A673 (cell line): ENCODE measurements around the gene TGM1. TPM values are rescaled to one million over a fixed set of nuclear protein-coding genes. Genes with fewer than 3 reads are reported as not detected.

Source experiments
- BruUV-seq: library from RNA; stranded (reverse); fragments of 400-500 nt; replicated peaks from 2 replicates; lab custom pipeline; 2021; lab: Mats Ljungman, UMichigan
- CTCF ChIA-PET: fragments of 300-600 bp; sonication (Branson Sonifier 250); formaldehyde crosslinking; loops from one replicate; lab custom pipeline; 2022; ENCODE audit warnings: antibody characterized with exemption; lab: Charles Lee
- POLR2A ChIA-PET: fragments of 300-600 bp; sonication (Branson Sonifier 250); formaldehyde crosslinking; loops from one replicate; lab custom pipeline; 2022; ENCODE audit warnings: antibody characterized with exemption; ENCODE audit not compliant: low non-redundant PET; lab: Charles Lee
- DNase-seq: peaks from one replicate; pipeline ENCODE4 v3.0.0-alpha.2; 2015; ENCODE audit warnings: low spot score
- H3K27ac ChIP-seq: fragments of 200-600 bp; sonication (generic); 2 replicates; pipeline ENCODE4 v1.5.1; 2016; ENCODE audit warnings: mixed run types, low read depth, mild to moderate bottlenecking, mixed read lengths, antibody characterized with exemption, low read length; ENCODE audit not compliant: poor library complexity, severe bottlenecking
- H3K27me3 ChIP-seq: fragments of 200-600 bp; sonication (generic); replicated peaks from 2 replicates; pipeline ENCODE4 v1.6.1; 2017; ENCODE audit warnings: mixed run types, low read depth, mild to moderate bottlenecking, mixed read lengths, antibody characterized with exemption, low read length; ENCODE audit not compliant: insufficient read depth, poor library complexity
- H3K36me3 ChIP-seq: fragments of 200-600 bp; sonication (generic); 2 replicates; pipeline ENCODE4 v1.6.1; 2016; ENCODE audit warnings: mixed run types, mild to moderate bottlenecking, mixed read lengths, antibody characterized with exemption, low read length; ENCODE audit not compliant: insufficient read depth, poor library complexity, severe bottlenecking
- H3K4me1 ChIP-seq: fragments of 200-600 bp; sonication (generic); 2 replicates; pipeline ENCODE4 v1.6.1; 2017; ENCODE audit warnings: mixed run types, mild to moderate bottlenecking, mixed read lengths, antibody characterized with exemption, low read length; ENCODE audit not compliant: insufficient read depth, poor library complexity, severe bottlenecking
- H3K4me3 ChIP-seq: fragments of 200-600 bp; sonication (generic); 2 replicates; pipeline ENCODE4 v1.5.1; 2016; ENCODE audit warnings: low read depth, mixed run types, mild to moderate bottlenecking, mixed read lengths, low read length; ENCODE audit not compliant: poor library complexity, severe bottlenecking
- H3K9me3 ChIP-seq: fragments of 200-600 bp; sonication (generic); 2 replicates; pipeline ENCODE4 v1.6.1; 2016; ENCODE audit warnings: mixed run types, low read depth, mild to moderate bottlenecking, mixed read lengths, antibody characterized with exemption, low read length; ENCODE audit not compliant: poor library complexity, severe bottlenecking
- EZH2 ChIP-seq: fragments of 200-600 bp; sonication (generic); IDR thresholded peaks from 2 replicates; pipeline ENCODE4 v1.6.1; 2017; ENCODE audit warnings: borderline replicate concordance, low read depth, mild to moderate bottlenecking, mixed read lengths, antibody characterized with exemption, low read length; ENCODE audit not compliant: poor library complexity, severe bottlenecking
- intact Hi-C: fragments of 100-400 bp; cut with micrococcal nuclease; formaldehyde crosslinking; loops from one replicate; pipeline ENCODE4 v1.10.0; 2022; ENCODE audit not compliant: unreplicated experiment
- total RNA-seq: library from RNA; stranded (reverse); gene quantifications from 2 replicates; pipeline ENCODE4 v1.2.3, GENCODE V29; 2021
- TF ChIP-seq, protein P1 (sequence below): fragments of 300-800, 200-600 bp; sonication (generic); conservative IDR thresholded peaks from 2 replicates; pipeline ENCODE4 v1.5.1; 2017; ENCODE audit warnings: low read depth, mild to moderate bottlenecking, antibody characterized with exemption, low read length, moderate library complexity, mixed read lengths

TGM1 gene
- total RNA-seq, 1 experiment from 2014 or later: 1.5 TPM

DNA sequence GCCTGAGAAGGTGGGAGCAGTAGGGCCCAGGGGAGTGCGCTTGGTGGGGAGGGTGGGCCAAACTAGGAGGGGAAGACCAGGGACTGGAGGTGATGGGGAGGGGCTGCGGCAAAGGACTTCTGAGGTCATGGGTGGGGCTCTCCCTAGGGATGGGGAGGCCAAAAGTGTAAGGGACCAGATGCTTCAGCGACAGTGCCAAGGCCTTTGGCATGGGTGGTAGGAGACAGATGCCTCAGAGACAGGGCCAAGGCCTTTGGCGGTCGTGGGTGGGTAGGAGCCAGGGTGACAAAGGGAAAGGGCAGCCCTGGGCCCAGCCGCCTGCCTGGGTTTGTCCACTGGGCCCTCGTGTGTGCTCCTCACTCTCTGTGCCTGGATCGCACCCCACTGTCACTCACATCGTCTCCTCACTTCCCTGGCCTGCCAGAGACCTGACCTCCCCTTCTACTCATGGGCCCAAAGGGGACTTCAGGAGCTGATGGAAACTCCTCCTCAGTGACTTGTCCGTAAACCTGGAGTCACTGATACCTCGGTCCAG, 21.6 kb upstream of the TGM1 start:
- Histone ChIP-seq H3K27me3 (no peaks in the 10 kb centered on the region), H3K4me1 (no peaks in the 10 kb centered on the region), H3K4me3 (no peak overlapping the region), H3K27ac (no peak overlapping the region), H3K9me3 (no peaks in the 10 kb centered on the region), H3K36me3 (no peaks in the 10 kb centered on the region)
- intact Hi-C loops: no loop called here
- no TSS peak for BruUV-seq
- ChIA-PET POLR2A (interaction anchor here (0.6 kb wide), 1 partner anchor 80 kb away, joined by 3 read pairs; no protein-coding TSS in a partner anchor), CTCF (no interaction called here)
- TF ChIP-seq, protein P1, sequence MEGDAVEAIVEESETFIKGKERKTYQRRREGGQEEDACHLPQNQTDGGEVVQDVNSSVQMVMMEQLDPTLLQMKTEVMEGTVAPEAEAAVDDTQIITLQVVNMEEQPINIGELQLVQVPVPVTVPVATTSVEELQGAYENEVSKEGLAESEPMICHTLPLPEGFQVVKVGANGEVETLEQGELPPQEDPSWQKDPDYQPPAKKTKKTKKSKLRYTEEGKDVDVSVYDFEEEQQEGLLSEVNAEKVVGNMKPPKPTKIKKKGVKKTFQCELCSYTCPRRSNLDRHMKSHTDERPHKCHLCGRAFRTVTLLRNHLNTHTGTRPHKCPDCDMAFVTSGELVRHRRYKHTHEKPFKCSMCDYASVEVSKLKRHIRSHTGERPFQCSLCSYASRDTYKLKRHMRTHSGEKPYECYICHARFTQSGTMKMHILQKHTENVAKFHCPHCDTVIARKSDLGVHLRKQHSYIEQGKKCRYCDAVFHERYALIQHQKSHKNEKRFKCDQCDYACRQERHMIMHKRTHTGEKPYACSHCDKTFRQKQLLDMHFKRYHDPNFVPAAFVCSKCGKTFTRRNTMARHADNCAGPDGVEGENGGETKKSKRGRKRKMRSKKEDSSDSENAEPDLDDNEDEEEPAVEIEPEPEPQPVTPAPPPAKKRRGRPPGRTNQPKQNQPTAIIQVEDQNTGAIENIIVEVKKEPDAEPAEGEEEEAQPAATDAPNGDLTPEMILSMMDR: no peak
- no peak for TF ChIP-seq EZH2
- DNase-seq: no peak

DNA sequence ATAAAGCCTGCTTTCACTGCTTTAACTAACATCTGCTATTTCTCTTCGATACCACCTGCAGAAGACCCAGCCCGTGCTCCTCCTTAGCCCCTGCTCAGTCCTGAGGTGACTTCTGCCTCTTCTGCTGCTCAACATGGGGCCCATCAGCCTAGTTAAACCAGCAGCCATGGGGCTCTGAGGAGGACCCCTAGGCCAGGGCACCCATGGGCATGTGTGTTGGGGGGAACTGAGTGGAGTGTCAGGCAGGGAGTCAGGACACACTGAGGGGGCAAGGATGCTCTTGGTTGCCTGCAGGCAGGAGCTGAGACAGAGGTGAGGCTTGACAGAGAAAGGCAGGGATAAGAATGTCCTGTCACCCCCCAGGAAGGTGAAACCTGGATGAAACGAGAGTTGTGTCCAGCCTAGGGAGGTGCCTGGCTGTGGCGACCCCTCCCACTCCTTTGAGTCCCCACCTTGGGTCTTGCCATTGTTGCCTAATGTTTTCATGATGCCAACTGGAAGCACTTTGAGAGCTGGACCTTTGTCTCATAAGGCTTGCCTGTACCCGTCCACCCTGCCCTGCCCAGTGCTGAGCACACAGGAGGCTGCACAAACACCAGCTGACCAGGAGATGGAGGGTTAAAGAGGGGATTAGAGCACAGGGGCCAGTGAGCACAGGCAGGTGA, 21.0 kb upstream of the TGM1 start:
- H3K4me1 ChIP-seq: no peaks in the 10 kb centered on the region
- no TSS peak for BruUV-seq
- no peaks in the 10 kb centered on the region for H3K27me3 ChIP-seq
- intact Hi-C loops: no loop called here
- DNase-seq: no peak
- no peaks in the 10 kb centered on the region for H3K9me3 ChIP-seq
- no peak overlapping the region for H3K27ac ChIP-seq
- no peak overlapping the region for H3K4me3 ChIP-seq
- ChIA-PET CTCF (interaction anchor here (0.7 kb wide), 1 partner anchor 175 kb away, joined by 4 read pairs; no protein-coding TSS in a partner anchor), POLR2A (interaction anchor here (0.6 kb wide), 1 partner anchor 80 kb away, joined by 3 read pairs; no protein-coding TSS in a partner anchor)
- H3K36me3 ChIP-seq: no peaks in the 10 kb centered on the region
- TF ChIP-seq, protein P1: no peak
- no peak for TF ChIP-seq EZH2

DNA sequence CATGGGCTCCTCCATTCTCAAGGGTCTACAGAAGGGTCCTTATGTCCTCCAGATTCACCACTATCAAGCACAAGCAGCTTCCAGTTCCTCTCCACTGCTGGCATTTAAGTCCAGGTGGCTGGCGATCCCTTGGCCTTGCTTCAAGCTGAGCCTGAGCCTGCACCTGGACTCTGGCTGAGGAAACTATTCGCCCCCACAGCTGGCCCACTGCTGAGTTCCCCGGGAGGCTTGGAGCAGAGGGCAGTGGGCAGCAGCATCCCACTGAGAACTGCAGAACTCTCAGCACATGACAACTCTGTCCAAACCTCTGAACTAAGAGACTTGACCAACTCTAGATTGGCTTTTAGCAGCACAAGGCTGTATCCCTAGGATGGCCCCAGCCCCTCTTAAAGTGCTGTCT, 19.8 kb upstream of the TGM1 start:
- no peaks in the 10 kb centered on the region for H3K4me1 ChIP-seq
- H3K27me3 ChIP-seq: no peaks in the 10 kb centered on the region
- intact Hi-C loops: no loop called here
- no peak for DNase-seq
- H3K27ac ChIP-seq: no peak overlapping the region
- ChIA-PET CTCF (interaction anchor here (0.6 kb wide), 2 partner anchors 28 to 52 kb away, joined by 3 to 11 read pairs; partner anchors contain the start of gene LTB4R), POLR2A (no interaction called here)
- H3K36me3 ChIP-seq: no peaks in the 10 kb centered on the region
- H3K9me3 ChIP-seq: no peaks in the 10 kb centered on the region
- no TSS peak for BruUV-seq
- no peak for TF ChIP-seq EZH2
- TF ChIP-seq, protein P1: no peak
- H3K4me3 ChIP-seq: no peak overlapping the region
